ENCODE measurements around the gene COL18A1. TPM values are rescaled to one million over a fixed set of nuclear protein-coding genes. Genes with fewer than 3 reads are reported as not detected.

Gene COL18A1
- total RNA-seq, 1 donor from 2014 or later, result 59.0 TPM

- Histone ChIP-seq H3K27me3 (ENCODE audit: control insufficient read depth in 3 of 3, insufficient read depth in 3 of 3, low read length in 3 of 3) (no peaks in the 10 kb centered on the region), H3K36me3 (ENCODE audit: control insufficient read depth in 3 of 3, insufficient read depth in 3 of 3, low read length in 3 of 3) (peaks cover 0 to 9% (median 6%) of the 10 kb centered on the region in 3 donors), H3K9ac (ENCODE audit: low read depth in 1 of 3, low read length in 3 of 3) (no peak overlapping the region), H3K4me3 (ENCODE audit: low read length in 3 of 3) (no peak overlapping the region), H3K9me3 (ENCODE audit: control insufficient read depth in 3 of 3, low read length in 3 of 3) (no peaks in the 10 kb centered on the region), H3K27ac (ENCODE audit: low read depth, low read length) (no peak overlapping the region), H3K4me1 (ENCODE audit: control insufficient read depth in 3 of 3, insufficient read depth in 3 of 3, low read length in 3 of 3) (peaks cover 0 to 21% (median 17%) of the 10 kb centered on the region in 3 donors)
Observed at GRCh38 chr21:45532826-45533360, 127.9 kb downstream of the COL18A1 start.

DNA sequence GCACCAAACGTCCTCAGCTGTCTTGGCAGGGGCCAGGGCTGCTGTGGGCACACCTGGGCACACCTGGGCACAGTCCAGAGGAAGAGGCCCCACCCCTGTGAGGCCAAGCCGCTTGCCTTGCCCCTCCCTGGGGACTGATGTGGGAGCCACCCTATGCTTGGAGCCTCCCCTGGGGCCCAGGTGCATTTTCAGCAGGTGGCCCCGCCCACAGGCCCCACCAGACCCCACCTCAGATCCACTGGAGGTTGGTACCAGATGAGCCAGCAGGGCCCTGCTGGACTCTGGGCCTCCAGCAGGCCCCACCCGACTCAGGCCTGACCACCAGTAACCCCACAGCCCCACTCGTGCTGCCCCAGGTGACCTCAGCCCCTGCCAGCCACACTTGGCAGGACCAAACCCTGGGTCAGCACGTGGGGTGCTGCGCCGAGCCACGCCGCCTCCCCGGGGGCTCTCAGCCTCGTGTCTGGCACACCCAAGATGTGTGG, 128.4 kb downstream of the COL18A1 start:
- Histone ChIP-seq H3K27ac (ENCODE audit: low read depth, low read length) (no peak overlapping the region), H3K36me3 (ENCODE audit: control insufficient read depth in 3 of 3, insufficient read depth in 3 of 3, low read length in 3 of 3) (peaks cover 0 to 9% (median 6%) of the 10 kb centered on the region in 3 donors), H3K4me1 (ENCODE audit: control insufficient read depth in 3 of 3, insufficient read depth in 3 of 3, low read length in 3 of 3) (peaks cover 0 to 21% (median 17%) of the 10 kb centered on the region in 3 donors), H3K4me3 (ENCODE audit: low read length in 3 of 3) (no peak overlapping the region), H3K9ac (ENCODE audit: low read depth in 1 of 3, low read length in 3 of 3) (no peak overlapping the region), H3K9me3 (ENCODE audit: control insufficient read depth in 3 of 3, low read length in 3 of 3) (no peaks in the 10 kb centered on the region), H3K27me3 (ENCODE audit: control insufficient read depth in 3 of 3, insufficient read depth in 3 of 3, low read length in 3 of 3) (no peaks in the 10 kb centered on the region)

DNA sequence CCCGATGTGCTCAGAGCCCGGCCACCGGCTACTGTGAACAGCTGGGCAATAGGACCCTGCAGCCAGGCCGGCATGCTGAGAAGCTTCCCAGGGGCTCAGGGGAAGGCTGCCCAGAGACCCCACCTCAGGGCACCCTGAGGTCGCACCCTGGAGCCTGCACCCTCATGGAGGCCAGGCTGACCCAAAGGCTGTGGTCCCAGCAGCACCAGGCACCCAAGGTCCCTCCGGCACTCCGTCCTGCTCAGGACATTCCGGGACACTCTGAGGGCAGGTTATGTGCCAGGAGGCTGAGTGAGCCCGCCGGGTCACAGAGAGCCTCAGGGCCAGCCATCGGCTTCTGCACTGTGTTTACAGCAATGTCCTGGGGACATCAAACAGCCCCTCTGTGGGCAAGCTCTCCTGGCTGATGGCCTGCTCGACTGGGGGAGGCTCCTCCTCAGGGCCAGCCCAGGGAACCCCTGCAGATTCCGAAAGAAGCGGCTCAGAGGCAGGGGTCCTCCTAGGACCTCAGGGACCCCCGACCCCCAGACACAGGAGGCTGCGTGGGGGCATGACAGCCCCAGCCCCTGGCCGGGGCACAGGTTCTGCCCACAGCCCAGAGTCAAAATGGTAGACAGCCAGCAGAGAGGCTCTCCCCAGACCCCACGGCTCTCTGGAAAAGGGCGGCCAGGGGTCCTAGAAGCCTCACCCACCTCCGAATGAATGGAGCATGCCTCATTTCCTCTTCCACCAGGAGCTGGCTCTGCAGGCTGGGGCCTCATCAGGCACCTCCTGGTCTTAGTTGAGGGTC, 129.1 kb downstream of the COL18A1 start:
- Histone ChIP-seq H3K4me1 (ENCODE audit: control insufficient read depth in 3 of 3, insufficient read depth in 3 of 3, low read length in 3 of 3) (peaks cover 0 to 21% (median 17%) of the 10 kb centered on the region in 3 donors), H3K4me3 (ENCODE audit: low read length in 3 of 3) (peak overlapping the region in 1 of 3 donors; percentile 13), H3K36me3 (ENCODE audit: control insufficient read depth in 3 of 3, insufficient read depth in 3 of 3, low read length in 3 of 3) (peaks cover 0 to 9% (median 6%) of the 10 kb centered on the region in 3 donors), H3K27me3 (ENCODE audit: control insufficient read depth in 3 of 3, insufficient read depth in 3 of 3, low read length in 3 of 3) (no peaks in the 10 kb centered on the region), H3K9ac (ENCODE audit: low read depth in 1 of 3, low read length in 3 of 3) (peak overlapping the region in 1 of 3 donors; percentile 40), H3K9me3 (ENCODE audit: control insufficient read depth in 3 of 3, low read length in 3 of 3) (no peaks in the 10 kb centered on the region), H3K27ac (ENCODE audit: low read depth, low read length) (no peak overlapping the region)

GRCh38 chr21:45534636-45535331, 129.8 kb downstream of the COL18A1 start:
- Histone ChIP-seq H3K27ac (ENCODE audit: low read depth, low read length) (no peak overlapping the region), H3K27me3 (ENCODE audit: control insufficient read depth in 3 of 3, insufficient read depth in 3 of 3, low read length in 3 of 3) (no peaks in the 10 kb centered on the region), H3K36me3 (ENCODE audit: control insufficient read depth in 3 of 3, insufficient read depth in 3 of 3, low read length in 3 of 3) (peaks cover 0 to 5% (median 4%) of the 10 kb centered on the region in 3 donors), H3K4me1 (ENCODE audit: control insufficient read depth in 3 of 3, insufficient read depth in 3 of 3, low read length in 3 of 3) (peaks cover 0 to 21% (median 17%) of the 10 kb centered on the region in 3 donors), H3K4me3 (ENCODE audit: low read length in 3 of 3) (peak overlapping the region in 1 of 3 donors; percentile 13), H3K9ac (ENCODE audit: low read depth in 1 of 3, low read length in 3 of 3) (peak overlapping the region in 1 of 3 donors; percentile 40), H3K9me3 (ENCODE audit: control insufficient read depth in 3 of 3, low read length in 3 of 3) (no peaks in the 10 kb centered on the region)

- Histone ChIP-seq H3K9me3 (ENCODE audit: control insufficient read depth in 3 of 3, low read length in 3 of 3) (no peaks in the 10 kb centered on the region), H3K27me3 (ENCODE audit: control insufficient read depth in 3 of 3, insufficient read depth in 3 of 3, low read length in 3 of 3) (no peaks in the 10 kb centered on the region), H3K9ac (ENCODE audit: low read depth in 1 of 3, low read length in 3 of 3) (peak overlapping the region in 1 of 3 donors; percentile 40), H3K4me1 (ENCODE audit: control insufficient read depth in 3 of 3, insufficient read depth in 3 of 3, low read length in 3 of 3) (peaks cover 0 to 21% (median 17%) of the 10 kb centered on the region in 3 donors), H3K27ac (ENCODE audit: low read depth, low read length) (no peak overlapping the region), H3K36me3 (ENCODE audit: control insufficient read depth in 3 of 3, insufficient read depth in 3 of 3, low read length in 3 of 3) (no peaks in the 10 kb centered on the region), H3K4me3 (ENCODE audit: low read length in 3 of 3) (no peak overlapping the region)
Observed at GRCh38 chr21:45535341-45536081, 130.5 kb downstream of the COL18A1 start.

DNA sequence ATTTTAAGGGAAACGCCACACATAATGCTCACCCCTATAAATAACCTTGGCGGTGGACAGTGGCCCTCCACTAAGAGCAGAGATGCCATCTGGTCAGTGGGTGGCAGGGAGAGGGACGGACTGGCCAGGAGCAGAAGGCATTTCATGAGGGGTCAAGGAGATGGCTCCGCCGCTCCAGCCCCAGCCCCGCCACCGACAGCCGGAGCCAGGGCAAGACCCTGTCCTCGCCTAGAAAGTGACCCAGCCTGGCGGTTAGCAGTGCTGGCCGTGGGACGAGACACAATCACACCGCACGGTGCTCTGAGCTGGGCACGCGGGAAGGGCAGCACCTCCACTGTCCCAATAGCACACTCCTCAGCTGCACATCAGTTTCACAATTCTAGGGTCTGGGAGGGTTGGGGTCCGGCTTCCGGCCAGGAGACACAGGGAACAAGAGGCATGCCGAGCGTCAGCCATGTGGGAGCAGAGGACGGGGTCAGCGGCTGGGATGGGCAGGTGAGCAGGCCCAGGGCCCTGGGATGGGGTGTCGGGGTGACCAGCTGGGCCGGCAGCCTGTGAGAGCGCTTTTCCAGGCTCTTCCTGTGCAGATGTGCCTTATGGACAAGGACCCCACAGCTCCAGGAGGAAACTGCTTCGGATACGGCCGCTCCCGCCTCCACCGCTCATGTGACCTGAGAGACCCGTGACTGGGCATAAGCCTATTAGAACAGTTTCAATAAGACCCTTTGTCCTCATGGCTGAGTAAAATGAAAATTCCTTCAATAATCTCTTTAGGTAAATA, 131.5 kb downstream of the COL18A1 start:
- H3K9ac ChIP-seq (ENCODE audit: low read depth in 1 of 3, low read length in 3 of 3), result no peak overlapping the region
- no peaks in the 10 kb centered on the region for H3K9me3 ChIP-seq (ENCODE audit: control insufficient read depth in 3 of 3, low read length in 3 of 3)
- H3K27me3 ChIP-seq (ENCODE audit: control insufficient read depth in 3 of 3, insufficient read depth in 3 of 3, low read length in 3 of 3), result no peaks in the 10 kb centered on the region
- H3K4me1 ChIP-seq (ENCODE audit: control insufficient read depth in 3 of 3, insufficient read depth in 3 of 3, low read length in 3 of 3), result peaks cover 3 to 27% (median 19%) of the 10 kb centered on the region in 3 donors
- H3K36me3 ChIP-seq (ENCODE audit: control insufficient read depth in 3 of 3, insufficient read depth in 3 of 3, low read length in 3 of 3), result no peaks in the 10 kb centered on the region
- H3K4me3 ChIP-seq (ENCODE audit: low read length in 3 of 3), result no peak overlapping the region
- no peak overlapping the region for H3K27ac ChIP-seq (ENCODE audit: low read depth, low read length)

DNA sequence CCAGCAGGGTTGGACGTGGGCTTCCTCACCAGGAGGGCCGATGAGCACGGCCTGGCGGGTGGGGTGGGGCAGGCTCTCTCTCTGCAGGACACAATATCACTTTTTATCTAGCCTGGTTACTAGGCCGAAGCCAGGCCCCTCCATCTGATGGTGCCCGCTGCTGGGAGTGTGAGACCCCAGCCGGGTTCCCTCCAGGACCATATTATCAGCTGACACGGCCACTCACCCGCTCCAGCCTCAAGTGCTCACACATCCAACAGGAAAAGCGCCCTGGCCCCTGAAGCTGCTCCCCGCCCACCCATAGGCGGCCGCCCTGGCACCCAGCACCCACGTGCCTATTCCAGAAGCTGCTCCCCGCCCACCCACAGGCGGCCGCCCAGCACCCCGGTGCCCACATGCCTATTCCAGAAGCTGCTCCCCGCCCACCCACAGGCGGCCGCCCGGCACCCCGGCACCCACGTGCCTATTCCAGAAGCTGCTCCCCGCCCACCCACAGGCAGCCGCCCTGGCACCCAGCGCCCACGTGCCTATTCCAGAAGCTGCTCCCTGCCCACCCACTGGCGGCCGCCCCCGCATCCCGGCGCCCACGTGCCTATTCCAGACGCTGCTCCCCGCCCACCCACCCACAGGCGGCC, 132.3 kb downstream of the COL18A1 start:
- H3K9ac ChIP-seq (ENCODE audit: low read depth in 1 of 3, low read length in 3 of 3), result no peak overlapping the region
- H3K27me3 ChIP-seq (ENCODE audit: control insufficient read depth in 3 of 3, insufficient read depth in 3 of 3, low read length in 3 of 3), result no peaks in the 10 kb centered on the region
- H3K36me3 ChIP-seq (ENCODE audit: control insufficient read depth in 3 of 3, insufficient read depth in 3 of 3, low read length in 3 of 3), result no peaks in the 10 kb centered on the region
- H3K4me3 ChIP-seq (ENCODE audit: low read length in 3 of 3), result no peak overlapping the region
- H3K9me3 ChIP-seq (ENCODE audit: control insufficient read depth in 3 of 3, low read length in 3 of 3), result no peaks in the 10 kb centered on the region
- no peak overlapping the region for H3K27ac ChIP-seq (ENCODE audit: low read depth, low read length)
- peaks cover 4 to 30% (median 19%) of the 10 kb centered on the region in 3 donors for H3K4me1 ChIP-seq (ENCODE audit: control insufficient read depth in 3 of 3, insufficient read depth in 3 of 3, low read length in 3 of 3)

- H3K27me3 ChIP-seq (ENCODE audit: control insufficient read depth in 3 of 3, insufficient read depth in 3 of 3, low read length in 3 of 3), result no peaks in the 10 kb centered on the region
- no peak overlapping the region for H3K9ac ChIP-seq (ENCODE audit: low read depth in 1 of 3, low read length in 3 of 3)
- peaks cover 4 to 30% (median 19%) of the 10 kb centered on the region in 3 donors for H3K4me1 ChIP-seq (ENCODE audit: control insufficient read depth in 3 of 3, insufficient read depth in 3 of 3, low read length in 3 of 3)
- H3K27ac ChIP-seq (ENCODE audit: low read depth, low read length), result no peak overlapping the region
- no peak overlapping the region for H3K4me3 ChIP-seq (ENCODE audit: low read length in 3 of 3)
- no peaks in the 10 kb centered on the region for H3K36me3 ChIP-seq (ENCODE audit: control insufficient read depth in 3 of 3, insufficient read depth in 3 of 3, low read length in 3 of 3)
- no peaks in the 10 kb centered on the region for H3K9me3 ChIP-seq (ENCODE audit: control insufficient read depth in 3 of 3, low read length in 3 of 3)
Observed at GRCh38 chr21:45537746-45538291, 132.9 kb downstream of the COL18A1 start.
